T follicular helper cell (primary cell): Measurements from ENCODE around the gene MSH5.
"Not testable (repeated sequence)": the region's sequence is repeated elsewhere in the genome, so short reads cannot be mapped to it uniquely, and the experiment has no call there.

Experiments used
- DNase-seq: peaks from one replicate; pipeline ENCODE4 v3.0.0-alpha.2; 2020; ENCODE audit warnings: low read depth
- total RNA-seq, 2 experiments: gene quantifications; one replicate each; lab custom pipeline; 2026; lab: John Stamatoyannopoulos, UW

Gene MSH5
- total RNA-seq, result 0.65 to 0.78 reads per million in 2 experiments

DNA sequence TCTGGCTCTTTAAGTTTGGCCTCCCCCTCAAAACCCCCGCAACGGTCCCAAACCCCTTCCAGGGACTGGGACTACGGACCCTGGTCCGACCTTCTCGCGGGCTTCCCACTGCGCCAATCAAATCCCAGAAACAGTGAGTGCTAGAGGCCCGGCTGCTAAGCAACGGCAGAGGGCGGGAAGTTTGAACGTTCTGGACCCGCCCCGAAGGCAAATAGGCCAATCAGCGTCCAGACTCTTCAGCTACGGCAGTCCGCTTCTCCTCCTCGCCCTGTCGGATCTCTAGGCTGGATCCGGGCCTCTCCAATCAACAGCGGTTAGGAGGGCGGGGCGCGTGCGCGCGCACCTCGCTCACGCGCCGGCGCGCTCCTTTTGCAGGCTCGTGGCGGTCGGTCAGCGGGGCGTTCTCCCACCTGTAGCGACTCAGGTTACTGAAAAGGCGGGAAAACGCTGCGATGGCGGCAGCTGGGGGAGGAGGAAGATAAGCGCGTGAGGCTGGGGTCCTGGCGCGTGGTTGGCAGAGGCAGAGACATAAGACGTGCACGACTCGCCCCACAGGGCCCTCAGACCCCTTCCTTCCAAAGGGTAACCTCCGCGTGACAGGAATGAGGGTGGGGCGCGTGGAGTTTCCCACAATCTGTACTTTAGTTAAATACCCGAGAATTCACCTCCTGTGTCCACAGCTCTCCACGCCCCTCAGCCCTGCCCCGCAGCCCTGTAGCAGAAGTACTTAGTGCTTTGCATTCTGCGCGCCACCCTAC lies at the start of gene MSH5:
Gene MSH5, plus strand, starts transcription at position 367 of the 758 bp plus-strand sequence. CDS start 462 bp downstream, outside the sequence.
- peak; percentile 89 for DNase-seq

DNA sequence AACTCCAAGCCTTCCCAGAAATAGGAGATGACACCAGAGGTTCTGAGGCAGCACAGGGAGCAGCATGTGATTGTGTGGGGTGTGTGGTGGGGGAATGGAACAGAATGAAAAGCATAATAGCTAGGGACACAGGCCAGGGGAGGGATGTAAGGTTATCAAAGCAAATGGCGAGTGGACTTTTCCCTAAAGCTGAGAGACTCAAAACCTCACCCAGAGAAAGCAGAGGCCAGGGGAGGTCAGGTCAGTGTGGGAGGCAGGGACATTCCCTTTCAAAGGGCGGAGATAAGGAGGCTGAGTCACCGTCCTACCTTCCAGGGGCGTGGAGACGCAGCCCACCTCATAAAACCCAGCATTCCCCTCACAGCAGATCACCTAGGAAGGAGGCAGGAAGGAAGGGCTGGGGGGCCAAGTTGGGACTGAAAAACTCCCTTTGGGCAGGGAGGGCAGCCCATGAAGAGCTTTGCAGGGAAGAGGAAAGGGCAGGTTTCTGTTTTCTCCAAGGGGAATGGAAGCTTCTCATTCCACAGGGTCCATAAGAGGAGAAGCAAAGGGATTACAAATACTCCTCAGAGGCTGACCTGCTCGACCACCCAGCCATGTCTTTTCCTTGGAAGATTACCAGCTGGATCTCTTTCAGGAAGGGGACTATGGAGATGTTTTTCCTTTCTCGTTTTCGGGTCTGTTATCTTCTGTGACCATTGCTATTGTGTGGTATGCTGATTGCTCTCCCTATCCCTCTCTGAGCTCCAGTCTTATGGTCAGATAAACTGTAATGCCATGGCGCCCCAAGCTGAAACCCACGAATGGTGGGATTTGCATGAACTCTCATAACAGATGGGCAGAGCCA lies 49.4 kb upstream of the MSH5 start:
- no peak for DNase-seq

DNA sequence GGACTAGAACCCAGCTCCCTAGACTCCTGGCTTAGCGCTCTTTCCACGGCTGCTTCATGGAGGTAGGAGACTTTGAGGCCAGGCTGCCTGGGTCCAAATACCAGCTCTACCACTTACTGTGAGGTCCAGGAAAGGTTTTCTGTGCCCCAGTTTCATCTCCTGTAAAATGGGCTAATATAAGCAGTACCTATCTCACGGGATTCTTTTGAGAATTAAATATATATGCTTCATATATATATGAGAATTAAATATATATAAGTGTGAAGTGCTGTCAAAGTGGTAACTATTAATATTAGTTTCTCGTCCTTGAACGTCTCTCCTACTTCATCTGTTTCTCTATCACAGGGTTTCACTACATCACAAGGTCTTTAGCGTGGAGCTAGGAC lies 48.7 kb upstream of the MSH5 start:
- DNase-seq, result no peak

DNA sequence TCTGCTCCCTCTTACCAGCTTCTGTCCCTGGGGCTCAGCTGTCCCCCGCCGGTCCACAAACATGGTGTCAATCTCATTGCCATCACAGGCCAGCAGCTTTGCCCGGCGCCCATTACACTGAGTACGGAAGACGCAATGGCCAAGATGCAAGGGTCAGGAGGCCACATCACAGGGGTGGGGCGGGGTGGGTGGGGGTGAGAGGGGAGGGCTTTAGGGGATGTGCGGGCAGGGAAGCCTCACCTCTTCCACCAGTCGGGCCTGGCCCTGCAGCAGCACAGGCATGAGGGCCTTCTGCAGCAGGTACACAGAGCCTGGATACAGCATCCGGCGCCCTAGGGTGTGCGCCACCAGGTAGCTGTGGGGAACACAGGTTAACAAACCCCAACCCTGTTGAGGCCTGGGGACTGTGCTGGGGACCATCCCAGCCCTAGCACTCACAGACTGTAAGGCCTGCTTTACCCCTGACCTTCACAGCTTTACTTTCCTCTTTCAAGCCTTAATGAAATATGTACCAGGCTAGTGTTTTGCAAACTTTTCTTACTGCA lies 48.2 kb upstream of the MSH5 start:
- DNase-seq, result no peak

DNA sequence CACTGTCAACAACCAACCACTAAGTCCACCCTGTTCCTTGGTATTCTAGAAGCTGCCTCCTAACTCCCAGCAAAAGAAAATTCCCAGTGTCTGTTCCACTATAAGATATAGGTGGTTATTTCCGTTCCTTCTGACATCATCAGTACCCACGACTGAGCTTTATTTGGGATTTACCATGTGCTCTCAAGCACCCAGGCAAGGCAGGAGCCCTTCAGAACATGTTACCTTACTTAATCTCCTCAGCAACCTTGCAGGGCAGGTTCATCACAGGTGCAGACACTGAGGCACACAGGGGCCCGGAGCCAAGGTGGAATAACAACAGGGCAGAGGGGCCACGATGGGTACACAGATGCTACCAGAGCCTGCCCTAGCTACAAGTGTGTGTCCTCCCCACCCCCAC lies 47.5 kb upstream of the MSH5 start:
- DNase-seq, result no peak

DNA sequence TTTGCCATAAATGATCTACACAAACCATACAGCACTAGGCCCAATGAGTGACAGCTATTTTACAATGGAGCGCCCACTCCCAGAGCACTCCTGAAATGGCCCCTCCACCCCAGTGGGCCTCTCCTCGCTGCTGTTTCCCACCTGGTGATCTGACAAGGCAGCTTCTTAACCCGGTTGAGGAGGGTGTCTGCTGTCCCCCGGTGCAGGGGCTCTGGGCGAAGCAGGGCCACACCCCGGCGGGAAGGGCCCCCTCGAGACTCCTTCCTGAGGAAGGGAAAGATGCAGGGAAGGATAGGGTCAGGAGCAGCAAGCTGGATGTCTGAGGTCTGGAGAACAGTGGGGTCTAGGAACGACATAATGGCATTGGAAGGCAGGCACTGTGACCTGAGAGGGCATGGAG lies 46.9 kb upstream of the MSH5 start:
- no peak for DNase-seq

DNA sequence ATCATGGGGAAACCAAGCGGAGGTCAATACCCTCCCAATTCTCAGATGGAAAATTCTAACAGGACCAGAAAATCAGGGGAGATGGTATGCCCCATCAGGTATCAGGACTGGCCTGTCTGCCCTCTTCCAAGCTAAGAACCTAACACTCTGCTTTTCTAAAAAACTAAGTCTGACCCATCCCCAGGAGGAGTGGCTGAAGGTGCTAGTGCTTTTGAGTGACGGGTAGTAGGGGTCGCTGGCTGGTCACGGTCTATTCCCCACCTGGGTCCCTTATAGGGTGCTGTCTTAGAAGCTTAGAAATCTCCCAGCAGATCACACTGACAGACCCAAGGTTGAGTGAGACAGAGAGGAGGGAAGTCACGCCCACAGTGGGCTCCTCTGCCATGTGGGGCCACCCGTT lies 46.3 kb upstream of the MSH5 start:
- no peak for DNase-seq

DNA sequence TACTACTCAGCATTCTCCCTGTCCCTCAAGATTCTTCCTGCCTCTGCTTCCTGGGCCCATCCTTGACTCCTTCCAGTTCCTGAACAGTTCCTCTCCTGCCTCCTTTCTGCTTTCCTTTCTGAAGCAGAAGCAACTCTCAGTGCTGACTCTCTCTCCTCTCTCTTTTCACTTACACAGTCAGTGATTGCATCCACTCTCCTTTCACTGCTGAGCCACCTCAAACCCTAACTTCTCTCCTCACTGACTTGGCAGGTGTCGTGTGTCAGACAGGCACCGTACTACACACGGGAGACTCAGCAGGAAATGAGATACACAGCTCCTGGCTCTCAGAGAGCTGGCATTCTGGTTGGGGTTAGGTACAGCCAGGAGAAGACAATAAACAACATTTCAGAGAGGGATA lies 42.2 kb upstream of the MSH5 start:
- DNase-seq, result no peak

DNA sequence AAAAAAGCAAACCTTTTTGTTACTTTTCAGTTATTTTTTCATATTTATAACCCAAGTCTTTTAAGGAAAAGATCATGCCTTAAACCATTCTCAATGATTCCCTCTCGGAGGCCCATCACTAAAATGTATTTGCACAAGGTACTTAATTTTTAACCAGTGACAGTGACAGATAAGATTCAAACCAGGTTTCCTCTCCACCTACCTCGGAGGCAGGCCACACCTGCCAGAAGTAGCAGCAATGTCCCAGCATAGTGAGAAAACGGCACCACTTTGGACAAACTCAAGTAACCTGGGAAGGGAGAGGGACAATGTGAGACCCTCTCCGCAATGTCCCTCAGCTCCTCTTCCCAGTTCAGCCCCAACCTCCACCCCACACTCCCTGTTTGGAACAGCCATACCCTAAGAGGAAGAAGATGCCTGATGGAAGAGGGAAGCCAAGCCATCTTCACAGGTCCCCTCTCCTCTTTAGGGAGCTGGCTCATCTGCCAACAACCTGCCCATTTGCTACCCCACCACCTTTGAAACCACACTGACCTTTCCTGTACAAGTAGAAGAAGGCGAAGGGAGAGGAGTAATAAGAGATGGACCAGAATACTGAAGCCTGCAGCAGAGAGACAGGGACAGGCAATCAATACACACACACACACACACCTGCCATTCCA lies 38.9 kb upstream of the MSH5 start:
- no peak for DNase-seq

DNA sequence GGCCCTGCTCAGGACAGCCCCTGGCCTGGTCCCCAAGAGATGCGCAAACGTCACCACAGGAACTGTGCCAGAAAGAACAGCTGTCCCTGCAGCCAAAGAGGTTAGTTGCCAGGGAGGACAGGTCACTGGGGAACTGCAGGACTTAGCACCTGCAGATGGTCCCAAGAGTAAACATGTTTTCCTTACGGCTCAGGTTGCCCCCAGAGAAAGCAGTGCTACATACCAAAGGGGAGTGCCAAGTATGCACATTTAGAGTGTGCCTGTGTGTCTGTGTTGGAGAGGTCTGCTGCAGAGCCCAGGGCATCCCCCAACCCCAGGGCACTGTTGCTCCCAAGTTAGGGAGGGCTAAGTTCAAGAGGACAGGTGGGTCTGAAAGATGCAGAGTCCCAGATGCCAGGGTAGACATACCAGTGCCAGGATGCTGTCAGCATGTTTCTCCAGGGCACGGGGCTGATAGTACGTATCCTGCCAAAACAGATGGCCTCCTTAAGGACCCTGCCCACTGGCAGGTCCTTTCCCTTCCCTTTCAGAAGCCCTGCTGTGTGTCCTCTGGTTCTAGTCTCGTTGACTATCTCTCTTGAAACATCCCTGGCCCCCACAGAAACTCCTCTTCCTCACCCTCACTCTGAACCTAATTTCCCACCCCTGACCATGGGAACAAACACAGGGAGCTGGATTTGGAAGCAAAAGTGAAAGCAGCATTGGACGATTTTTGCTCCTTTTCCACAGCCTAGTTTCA lies 38.0 kb upstream of the MSH5 start:
- DNase-seq, result no peak

DNA sequence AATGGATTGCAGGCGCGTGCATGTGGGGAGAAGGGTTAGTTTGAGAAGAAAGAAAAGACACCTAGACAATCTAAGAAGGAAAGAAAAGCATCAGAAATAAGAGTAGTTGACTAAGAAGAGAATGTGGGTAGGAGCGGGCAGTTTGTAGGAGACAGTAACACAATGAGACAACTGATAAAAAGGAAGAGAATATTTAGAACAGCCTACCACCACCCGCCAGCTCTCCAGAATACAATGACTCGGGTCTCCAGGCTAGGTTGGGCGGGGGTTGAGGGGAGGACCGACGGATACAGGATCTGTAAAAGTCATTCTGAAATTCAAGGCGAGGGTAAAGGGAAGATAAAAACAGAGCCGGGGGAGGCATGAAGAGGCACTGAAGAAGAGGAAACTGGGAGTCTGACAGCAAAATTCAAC lies 37.4 kb upstream of the MSH5 start:
- no peak for DNase-seq

DNA sequence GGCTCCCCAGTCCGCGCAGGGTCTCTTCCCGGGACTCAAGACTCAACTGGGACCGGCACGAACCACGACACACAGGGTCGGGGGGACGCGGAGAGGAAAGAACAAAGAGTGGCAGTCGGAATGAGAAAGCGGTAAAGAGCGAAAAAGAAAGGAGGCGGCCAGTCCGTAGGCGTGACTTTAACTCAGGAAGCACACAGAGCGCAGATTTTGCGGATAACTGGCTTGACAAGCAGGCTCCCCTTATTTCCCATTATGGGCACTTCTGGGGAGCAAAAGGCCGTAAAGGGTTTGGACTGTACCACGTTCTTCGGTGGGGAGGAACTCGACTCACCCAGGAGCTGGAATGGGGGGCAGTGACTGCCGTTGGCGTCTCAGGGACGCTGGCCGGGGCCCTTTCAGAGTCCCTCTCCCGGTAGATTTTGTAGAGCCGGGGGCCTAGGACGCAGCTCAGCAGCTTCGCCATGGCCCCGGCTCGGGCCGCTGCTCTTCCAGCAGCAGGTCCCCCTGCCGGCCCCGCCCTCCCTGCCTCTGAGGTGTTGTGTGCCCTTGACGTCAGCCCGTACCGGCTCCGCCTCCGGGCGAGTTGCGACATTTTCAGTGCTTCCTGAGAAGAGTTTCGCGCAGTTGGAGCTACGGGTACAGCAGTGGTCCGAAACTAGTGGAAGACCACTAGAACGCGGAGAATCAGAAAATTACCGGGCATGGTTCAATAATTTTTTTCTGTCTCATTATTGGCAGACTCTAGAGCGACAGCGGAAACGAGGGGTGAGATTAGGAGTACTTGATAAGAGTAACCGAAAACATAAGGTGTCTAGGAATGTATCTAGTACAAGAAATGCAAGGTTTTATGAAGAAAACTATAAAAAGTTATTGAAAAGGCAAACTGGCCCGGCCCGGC lies 36.7 kb upstream of the MSH5 start, which contains the start of gene ABHD16A:
Gene ABHD16A, minus strand, starts transcription at position 506 of the 898 bp plus-strand sequence. Its CDS starts 43 bp downstream, at position 463.
- DNase-seq, result peak; percentile 94

DNA sequence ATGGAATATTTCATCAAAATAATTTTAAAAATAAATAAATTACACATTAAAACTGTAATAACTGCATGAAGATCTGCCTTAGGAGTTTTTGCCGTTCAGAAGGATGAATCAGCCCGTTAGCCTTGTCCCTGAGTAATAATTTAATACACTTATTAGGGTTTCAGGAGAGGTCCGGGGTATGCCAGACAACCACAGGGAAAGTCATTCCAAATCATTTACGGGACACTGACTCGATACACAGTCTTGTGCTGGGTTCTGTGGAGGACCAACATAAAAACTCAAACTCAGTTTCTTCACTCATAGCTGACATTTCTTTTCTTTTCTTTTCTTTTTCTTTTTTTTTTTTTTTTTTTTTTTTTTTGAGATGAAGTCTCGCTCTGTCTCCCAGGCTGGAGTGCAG lies 33.9 kb upstream of the MSH5 start:
- no peak for DNase-seq

DNA sequence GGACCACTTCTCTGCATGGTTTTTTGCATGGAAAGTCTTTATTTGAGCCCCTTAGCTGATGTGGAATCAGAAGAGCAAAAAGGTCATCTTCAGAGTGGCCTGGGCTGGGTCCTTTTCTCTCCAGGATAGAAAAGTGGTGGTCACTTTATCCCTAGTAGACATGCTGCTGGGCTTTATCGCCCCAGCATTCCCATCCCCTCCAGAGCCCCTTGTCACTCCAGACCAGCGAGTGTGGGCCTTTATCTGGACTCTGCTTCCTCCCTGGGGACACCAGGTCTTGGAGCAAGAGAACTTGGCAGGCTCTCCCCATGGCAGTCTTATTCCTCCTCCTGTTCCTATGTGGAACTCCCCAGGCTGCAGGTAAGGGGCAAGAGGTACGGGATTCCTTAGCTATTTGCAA lies 33.2 kb upstream of the MSH5 start, which contains the start of gene LY6G6F:
Gene LY6G6F, plus strand, starts transcription at position 268 of the 400 bp plus-strand sequence. Its CDS starts 41 bp downstream, at position 309.
- DNase-seq, result no peak

DNA sequence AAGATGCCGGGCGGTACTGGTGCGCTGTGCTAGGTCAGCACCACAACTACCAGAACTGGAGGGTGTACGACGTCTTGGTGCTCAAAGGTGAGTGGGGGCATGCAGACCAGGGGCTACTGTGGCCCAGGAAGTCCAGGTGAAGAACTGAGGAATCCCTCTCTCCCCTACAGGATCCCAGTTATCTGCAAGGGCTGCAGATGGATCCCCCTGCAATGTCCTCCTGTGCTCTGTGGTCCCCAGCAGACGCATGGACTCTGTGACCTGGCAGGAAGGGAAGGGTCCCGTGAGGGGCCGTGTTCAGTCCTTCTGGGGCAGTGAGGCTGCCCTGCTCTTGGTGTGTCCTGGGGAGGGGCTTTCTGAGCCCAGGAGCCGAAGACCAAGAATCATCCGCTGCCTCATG lies 32.1 kb upstream of the MSH5 start:
- no peak for DNase-seq

DNA sequence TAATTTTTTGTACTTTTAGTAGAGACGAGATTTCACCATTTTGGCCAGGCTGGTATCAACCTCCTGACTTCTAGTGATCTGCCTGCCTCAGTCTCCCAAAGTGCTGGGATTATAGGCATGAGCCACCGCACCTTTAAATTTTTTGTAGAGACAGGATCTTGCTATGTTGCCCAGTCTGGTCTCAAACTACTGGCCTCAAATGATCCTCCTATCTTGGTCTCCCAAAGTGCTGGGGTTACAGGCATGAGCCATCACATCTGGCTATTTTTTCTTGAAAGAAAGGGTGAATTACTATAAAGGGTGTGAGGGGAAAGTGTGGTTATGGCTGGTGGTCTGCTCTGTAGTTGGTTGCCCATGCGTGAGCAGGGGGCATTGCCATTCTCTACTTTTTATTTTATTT lies 31.6 kb upstream of the MSH5 start:
- no peak for DNase-seq

DNA sequence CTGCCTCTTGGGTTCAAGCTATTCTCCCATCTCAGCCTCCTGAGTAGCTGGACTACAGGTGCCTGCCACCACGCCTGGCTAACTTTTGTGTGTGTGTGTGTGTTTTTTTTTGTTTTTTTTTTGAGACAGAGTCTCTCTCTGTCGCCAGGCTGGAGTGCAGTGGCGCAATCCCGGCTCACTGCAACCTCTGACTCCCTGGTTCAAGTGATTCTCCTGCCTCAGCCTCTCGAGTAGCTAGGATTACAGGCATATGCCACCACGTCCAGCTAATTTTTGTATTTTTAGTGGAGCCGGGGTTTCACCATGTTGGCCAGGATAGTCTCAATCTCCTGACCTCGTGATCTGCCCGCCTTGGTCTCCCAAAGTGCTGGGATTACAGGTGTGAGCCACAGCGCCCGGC lies 30.6 kb upstream of the MSH5 start:
- not testable (repeated sequence) for DNase-seq

DNA sequence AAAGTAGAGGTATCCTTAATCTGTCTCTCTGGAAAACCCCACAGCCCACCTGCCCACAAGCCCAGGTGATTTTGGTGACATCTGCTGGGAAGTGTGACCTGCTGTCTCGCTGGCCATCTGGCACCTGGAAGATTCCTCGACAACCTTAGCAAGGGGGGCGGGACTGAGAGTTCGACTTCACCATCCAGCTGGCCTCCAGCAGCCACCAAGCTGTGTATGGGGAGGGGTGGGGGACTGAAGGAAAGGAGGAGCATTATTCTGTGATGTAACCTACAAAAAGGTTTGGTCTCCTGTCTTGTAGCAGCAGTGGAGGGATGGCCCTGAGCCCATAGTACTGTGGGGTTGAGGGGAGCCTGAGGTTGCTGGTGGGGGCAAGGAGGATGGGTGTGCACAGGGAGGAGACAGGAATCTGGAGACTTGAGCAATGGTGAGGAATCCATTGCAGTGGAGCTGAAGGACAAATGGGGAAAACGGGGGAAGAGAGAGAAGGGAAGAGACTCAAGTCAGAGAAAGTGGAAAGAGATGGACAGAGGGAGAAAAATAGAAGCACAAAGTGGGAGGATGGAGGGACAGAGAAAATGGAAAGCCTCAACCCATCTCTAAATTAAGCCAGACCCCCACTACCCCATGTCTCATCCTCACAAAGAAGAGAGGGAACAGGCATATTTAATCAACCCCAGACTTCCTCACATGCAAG lies 29.1 kb upstream of the MSH5 start:
- no peak for DNase-seq

DNA sequence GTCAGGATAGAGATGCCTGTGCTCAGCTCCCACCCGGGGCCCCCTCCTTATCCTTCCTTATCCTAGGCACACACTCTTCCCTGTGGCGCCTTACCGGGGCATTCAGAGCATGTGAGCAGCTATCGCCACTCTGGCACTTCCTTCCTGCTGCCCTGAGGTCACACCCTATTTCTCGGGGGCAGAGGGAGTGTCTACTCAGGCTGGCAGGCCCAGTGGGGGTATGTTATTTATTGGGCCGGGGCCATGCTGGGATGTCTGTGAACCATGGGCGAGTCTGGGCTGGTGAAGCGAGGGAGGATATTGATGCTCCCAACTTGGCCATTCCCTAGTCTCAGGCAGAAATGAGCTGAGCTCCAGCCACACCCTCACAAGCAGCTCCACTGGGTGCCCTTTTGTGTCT lies 28.6 kb upstream of the MSH5 start:
- no peak for DNase-seq

DNA sequence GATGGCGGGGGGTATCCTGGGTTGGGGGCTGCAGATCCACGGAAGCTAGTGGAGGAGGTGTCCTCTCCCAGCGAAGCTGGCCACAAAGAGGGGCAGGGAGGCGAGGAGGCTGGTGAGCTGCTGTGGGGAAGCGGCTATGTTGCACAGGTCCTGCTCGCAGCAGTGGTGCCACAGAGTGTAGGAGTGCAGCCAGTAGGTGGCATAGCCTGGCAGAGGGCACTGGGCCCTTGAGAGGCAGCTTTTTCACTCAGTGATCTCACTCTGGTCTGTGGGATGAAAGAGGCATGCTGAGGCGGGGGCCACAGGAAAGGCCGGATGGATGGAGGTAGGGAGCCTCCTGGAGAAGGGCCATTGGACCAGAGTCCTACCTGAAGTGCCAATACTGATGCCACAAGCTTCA lies 27.5 kb upstream of the MSH5 start:
- DNase-seq, result no peak
